NCI-H526 (cell line): Measurements from ENCODE around the gene DSTYK.

Source experiments
- DNase-seq, 2 experiments: peaks; one replicate each; lab custom pipeline; 2025; lab: John Stamatoyannopoulos, UW

DSTYK gene

GRCh38 chr1:205124726-205125125, 86.8 kb downstream of the DSTYK start:
- no peak for DNase-seq

- no peak for DNase-seq
Observed at GRCh38 chr1:205122489-205122882, 89.0 kb downstream of the DSTYK start.

- peak; percentile 93 for DNase-seq
Observed at GRCh38 chr1:205121660-205122488, 89.6 kb downstream of the DSTYK start, which contains the start of gene RBBP5. Gene RBBP5, minus strand, starts transcription at chr1:205121978. Its CDS starts 105 bp downstream, at chr1:205121873.

GRCh38 chr1:205118752-205119151, 92.8 kb downstream of the DSTYK start:
- DNase-seq, result no peak

GRCh38 chr1:205111354-205111753, 100.1 kb downstream of the DSTYK start:
- DNase-seq, result no peak

GRCh38 chr1:205109711-205110110, 101.8 kb downstream of the DSTYK start:
- DNase-seq, result no peak

- DNase-seq, result no peak
Observed at GRCh38 chr1:205109269-205109668, 102.2 kb downstream of the DSTYK start.

- no peak for DNase-seq
Observed at GRCh38 chr1:205108464-205108863, 103.0 kb downstream of the DSTYK start.

GRCh38 chr1:205107327-205107726, 104.2 kb downstream of the DSTYK start:
- DNase-seq, result no peak

- no peak for DNase-seq
Observed at GRCh38 chr1:205102404-205102803, 109.1 kb downstream of the DSTYK start.

- no peak for DNase-seq
Observed at GRCh38 chr1:205098242-205098641, 113.3 kb downstream of the DSTYK start.

- DNase-seq, result no peak
Observed at GRCh38 chr1:205095422-205095821, 116.1 kb downstream of the DSTYK start.
